ENCODE results near the gene ZNF557. TPM values are rescaled to one million over a fixed set of nuclear protein-coding genes. Genes with fewer than 3 reads are reported as not detected.

ZNF557 gene
- total RNA-seq, 2 donors from 2014 or later = 6.5 to 6.6 TPM

- intact Hi-C loops (cut with DNase I) = no loop called here
- no peak overlapping the region for H3K4me3 ChIP-seq
- H3K9me3 ChIP-seq = peaks cover 0 to 36% (median 2%) of the 10 kb centered on the region in 3 donors
- H3K27me3 ChIP-seq = no peaks in the 10 kb centered on the region
- H3K4me1 ChIP-seq = no peaks in the 10 kb centered on the region
- H3K27ac ChIP-seq = no peak overlapping the region
- ATAC-seq (no peak), DNase-seq (no peak)
- 95 to 98% methylated on average over 6 of the region's 6 CpGs for WGBS, 2 donors
- H3K36me3 ChIP-seq (replicated peaks in 1 of 2; ENCODE audit: insufficient read depth in 1 of 2, low read depth in 2 of 2) = peaks cover 47 to 73% of the 10 kb centered on the region in 2 donors
- no peak for TF ChIP-seq CTCF (IDR thresholded peaks at IDR 0.05)
- TF ChIP-seq POLR2A (IDR thresholded peaks at IDR 0.05) = no peak
Observed at GRCh38 chr19:7076151-7076550, 6.6 kb downstream of the ZNF557 start.

- H3K9me3 ChIP-seq = peaks cover 0 to 55% (median 2%) of the 10 kb centered on the region in 3 donors
- H3K27ac ChIP-seq = no peak overlapping the region
- no peak overlapping the region for H3K4me3 ChIP-seq
- intact Hi-C loops (cut with DNase I) = no loop called here
- ATAC-seq (no peak), DNase-seq (no peak)
- H3K27me3 ChIP-seq = no peaks in the 10 kb centered on the region
- peaks cover 62 to 79% of the 10 kb centered on the region in 2 donors for H3K36me3 ChIP-seq (replicated peaks in 1 of 2; ENCODE audit: insufficient read depth in 1 of 2, low read depth in 2 of 2)
- no peaks in the 10 kb centered on the region for H3K4me1 ChIP-seq
- TF ChIP-seq POLR2A (IDR thresholded peaks at IDR 0.05) (no peak), CTCF (IDR thresholded peaks at IDR 0.05) (no peak)
- 96% methylated on average over 2 of the region's 2 CpGs for WGBS, 2 donors
Observed at GRCh38 chr19:7078008-7078407, 8.5 kb downstream of the ZNF557 start.

- intact Hi-C loops (cut with DNase I) = no loop called here
- H3K27ac ChIP-seq = no peak overlapping the region
- no peak overlapping the region for H3K4me3 ChIP-seq
- H3K27me3 ChIP-seq = no peaks in the 10 kb centered on the region
- TF ChIP-seq CTCF (IDR thresholded peaks at IDR 0.05) (no peak), POLR2A (IDR thresholded peaks at IDR 0.05) (no peak)
- whole genome bisulfite sequencing, 2 donors = 95 to 96% methylated on average over 15 of the region's 15 CpGs
- no peak for ATAC-seq
- H3K9me3 ChIP-seq = peaks cover 0 to 74% (median 4%) of the 10 kb centered on the region in 3 donors
- no peaks in the 10 kb centered on the region for H3K4me1 ChIP-seq
- peaks cover 54 to 61% of the 10 kb centered on the region in 2 donors for H3K36me3 ChIP-seq (replicated peaks in 1 of 2; ENCODE audit: insufficient read depth in 1 of 2, low read depth in 2 of 2)
- DNase-seq = no peak
Observed at GRCh38 chr19:7083076-7083956, 13.8 kb downstream of the ZNF557 start.

- Histone ChIP-seq H3K27me3 (no peaks in the 10 kb centered on the region), H3K4me1 (no peaks in the 10 kb centered on the region), H3K27ac (no peak overlapping the region), H3K4me3 (no peak overlapping the region), H3K9me3 (peaks cover 0 to 27% (median 2%) of the 10 kb centered on the region in 3 donors), H3K36me3 (replicated peaks in 1 of 2; ENCODE audit: insufficient read depth in 1 of 2, low read depth in 2 of 2) (peaks cover 6 to 8% of the 10 kb centered on the region in 2 donors)
- DNase-seq (no peak), ATAC-seq (no peak)
- intact Hi-C loops (cut with DNase I) = no loop called here
- 87 to 90% methylated on average over 6 of the region's 6 CpGs for WGBS, 2 donors
- TF ChIP-seq POLR2A (IDR thresholded peaks at IDR 0.05) (no peak), CTCF (IDR thresholded peaks at IDR 0.05) (no peak)
Observed at GRCh38 chr19:7088999-7089398, 19.5 kb downstream of the ZNF557 start.

Data from body of pancreas (tissue), 4 donors.